NCI-H1436 (cell line): ENCODE measurements around the gene KPNB1.
A peak's percentile ranks its signal among the peaks of the same experiment; 100 is the strongest.

Experiments
- DNase-seq: peaks from one replicate; lab custom pipeline; 2025; lab: John Stamatoyannopoulos, UW

Gene KPNB1

GRCh38 chr17:47636273-47637030, 13.3 kb upstream of the KPNB1 start:
- DNase-seq: no peak

- DNase-seq: no peak
Measured at GRCh38 chr17:47638903-47639302, 10.8 kb upstream of the KPNB1 start.

GRCh38 chr17:47640076-47640475, 9.6 kb upstream of the KPNB1 start:
- DNase-seq: no peak

GRCh38 chr17:47641202-47641601, 8.5 kb upstream of the KPNB1 start:
- no peak for DNase-seq

- no peak for DNase-seq
Measured at GRCh38 chr17:47643116-47643515, 6.6 kb upstream of the KPNB1 start.

- no peak for DNase-seq
Measured at GRCh38 chr17:47644324-47644723, 5.4 kb upstream of the KPNB1 start.

GRCh38 chr17:47649972-47650524, 329 bp downstream of the KPNB1 start:
- DNase-seq: peak; percentile 66

GRCh38 chr17:47650525-47651522, 1.1 kb downstream of the KPNB1 start:
- peak; percentile 98 for DNase-seq

- DNase-seq: no peak
Measured at GRCh38 chr17:47651704-47652103, 2.0 kb downstream of the KPNB1 start.

GRCh38 chr17:47652570-47652969, 2.9 kb downstream of the KPNB1 start:
- no peak for DNase-seq

- no peak for DNase-seq
Measured at GRCh38 chr17:47653442-47653841, 3.7 kb downstream of the KPNB1 start.

- DNase-seq: no peak
Measured at GRCh38 chr17:47654991-47655390, 5.3 kb downstream of the KPNB1 start.

GRCh38 chr17:47660064-47660492, 10.4 kb downstream of the KPNB1 start:
- no peak for DNase-seq

- DNase-seq: peak; percentile 58
Measured at GRCh38 chr17:47663912-47664623, 14.3 kb downstream of the KPNB1 start.

- no peak for DNase-seq
Measured at GRCh38 chr17:47664624-47664941, 14.9 kb downstream of the KPNB1 start.

- DNase-seq: no peak
Measured at GRCh38 chr17:47665655-47666054, 15.9 kb downstream of the KPNB1 start.

- no peak for DNase-seq
Measured at GRCh38 chr17:47669081-47669480, 19.4 kb downstream of the KPNB1 start.

GRCh38 chr17:47670064-47670463, 20.3 kb downstream of the KPNB1 start:
- no peak for DNase-seq

GRCh38 chr17:47674499-47674898, 24.8 kb downstream of the KPNB1 start:
- DNase-seq: no peak

GRCh38 chr17:47675380-47676198, 25.9 kb downstream of the KPNB1 start:
- no peak for DNase-seq

GRCh38 chr17:47676199-47676472, 26.4 kb downstream of the KPNB1 start:
- DNase-seq: no peak
